Small intestine (tissue), 7 donors: ENCODE measurements around the gene TLNRD1. TPM values are rescaled to one million over a fixed set of nuclear protein-coding genes. Genes with fewer than 3 reads are reported as not detected.

ENCODE experiments used
- DNase-seq, 2 donors: peaks; one replicate each; pipeline versions ENCODE4 v3.0.0 to v3.0.0-alpha.2; 2013
- FAIRE-seq: peaks from 2 replicates; lab custom pipeline; 2012; peaks lifted over from hg19 to GRCh38; lab: Jason Lieb, UNC
- H3K27ac ChIP-seq, 3 donors: one replicate each; pipeline ENCODE4 v1.5.1; 2013; ENCODE audit warnings: low read length in 2 of 3, mild to moderate bottlenecking in 2 of 3, control low read depth in 1 of 3, inconsistent platforms in 1 of 3, low read depth in 1 of 3, moderate library complexity in 1 of 3
- H3K27me3 ChIP-seq, 3 donors: one replicate each; pipeline ENCODE4 v1.6.1; 2013; ENCODE audit warnings: low read length in 3 of 3, inconsistent platforms in 1 of 3; ENCODE audit not compliant: control insufficient read depth in 3 of 3, insufficient read depth in 3 of 3
- H3K36me3 ChIP-seq, 3 donors: one replicate each; pipeline ENCODE4 v1.6.1; 2013; ENCODE audit warnings: low read length in 3 of 3, inconsistent platforms in 1 of 3, low read depth in 1 of 3, mild to moderate bottlenecking in 1 of 3, moderate library complexity in 1 of 3; ENCODE audit not compliant: control insufficient read depth in 3 of 3, insufficient read depth in 2 of 3
- H3K4me1 ChIP-seq, 3 donors: one replicate each; pipeline ENCODE4 v1.6.1; 2013; ENCODE audit warnings: low read length in 2 of 3, inconsistent platforms in 1 of 3, low read depth in 1 of 3, mild to moderate bottlenecking in 1 of 3, moderate library complexity in 1 of 3; ENCODE audit not compliant: control insufficient read depth in 3 of 3, insufficient read depth in 2 of 3
- H3K4me3 ChIP-seq, 3 donors: one replicate each; pipeline ENCODE4 v1.5.1; 2013; ENCODE audit warnings: low read length in 3 of 3, control low read depth in 1 of 3, inconsistent platforms in 1 of 3, low read depth in 1 of 3, mild to moderate bottlenecking in 1 of 3, moderate library complexity in 1 of 3
- H3K9me3 ChIP-seq, 2 donors: one replicate each; pipeline ENCODE4 v1.6.1; 2013; ENCODE audit warnings: low read depth in 1 of 2, low read length in 1 of 2; ENCODE audit not compliant: control insufficient read depth in 2 of 2, insufficient read depth in 1 of 2
- WGBS, 3 donors: extraction: QIAGEN DNeasy Blood & Tissue Kit; methylation state at CpG; one replicate each; pipeline ENCODE4 v1.1.7; 2013; 5-methylcytosine and 5-hydroxymethylcytosine counted together
- polyA plus RNA-seq, 4 donors: library from polyadenylated mRNA; stranded (reverse) in 3 of 4; unstranded in 1 of 4; fragments of 200-250 nt in 3 of 4; fragments of 120-200 nt in 1 of 4; gene quantifications; one replicate each; pipeline versions ENCODE4 v1.2.1 to v1.2.3, GENCODE V29; 2013
- donor health status: healthy with polysubstance abuse.
- donor health status: control.
- donor health status: control.
- donor health status: Bipolar disorder and iron deficiency.
- donor health status: healthy.

The TLNRD1 gene
- polyA plus RNA-seq, 4 donors, result 4.9 to 11.9 (median 6.9) TPM

GRCh38 chr15:81043281-81043934 lies 42.7 kb downstream of the TLNRD1 start:
- Histone ChIP-seq H3K9me3 (peaks cover 0 to 4% of the 10 kb centered on the region in 2 donors), H3K4me1 (peaks cover 0 to 11% (median 0%) of the 10 kb centered on the region in 3 donors), H3K36me3 (no peaks in the 10 kb centered on the region), H3K27me3 (no peaks in the 10 kb centered on the region), H3K27ac (no peak overlapping the region), H3K4me3 (no peak overlapping the region)
- FAIRE-seq (no peak), DNase-seq (no peak)
- 84 to 98% (median 91%) methylated on average over 2 of the region's 2 CpGs for WGBS, 3 donors

- FAIRE-seq, result no peak
- Histone ChIP-seq H3K9me3 (peaks cover 0 to 4% of the 10 kb centered on the region in 2 donors), H3K4me3 (no peak overlapping the region), H3K4me1 (peaks cover 0 to 5% (median 0%) of the 10 kb centered on the region in 3 donors), H3K27ac (no peak overlapping the region), H3K36me3 (no peaks in the 10 kb centered on the region), H3K27me3 (no peaks in the 10 kb centered on the region)
- WGBS, 3 donors, result 87 to 91% (median 89%) methylated on average over 6 of the region's 6 CpGs
- no peak for DNase-seq
Observed at GRCh38 chr15:81043935-81044575, 43.3 kb downstream of the TLNRD1 start.

GRCh38 chr15:81046290-81046689 lies 45.6 kb downstream of the TLNRD1 start:
- FAIRE-seq, result no peak
- no peak for DNase-seq
- 90 to 93% (median 93%) methylated on average over 2 of the region's 2 CpGs for WGBS, 3 donors

GRCh38 chr15:81047928-81048327 lies 47.2 kb downstream of the TLNRD1 start:
- FAIRE-seq, result no peak

More at GRCh38 chr15:81046290-81046689, 45.6 kb downstream of the TLNRD1 start:
- Histone ChIP-seq H3K27ac (no peak overlapping the region), H3K36me3 (no peaks in the 10 kb centered on the region), H3K27me3 (no peaks in the 10 kb centered on the region), H3K4me3 (no peak overlapping the region), H3K9me3 (peaks cover 0 to 4% of the 10 kb centered on the region in 2 donors), H3K4me1 (no peaks in the 10 kb centered on the region)

GRCh38 chr15:81049835-81050234 lies 49.1 kb downstream of the TLNRD1 start:
- Histone ChIP-seq H3K4me3 (no peak overlapping the region), H3K9me3 (peaks cover 0 to 4% of the 10 kb centered on the region in 2 donors), H3K4me1 (no peaks in the 10 kb centered on the region), H3K27me3 (no peaks in the 10 kb centered on the region), H3K27ac (no peak overlapping the region), H3K36me3 (no peaks in the 10 kb centered on the region)
- DNase-seq (no peak), FAIRE-seq (no peak)
- WGBS, 3 donors, result 76 to 83% (median 81%) methylated on average over 4 of the region's 4 CpGs

More at GRCh38 chr15:81047928-81048327, 47.2 kb downstream of the TLNRD1 start:
- Histone ChIP-seq H3K27ac (no peak overlapping the region), H3K4me3 (no peak overlapping the region), H3K9me3 (peaks cover 0 to 4% of the 10 kb centered on the region in 2 donors), H3K36me3 (no peaks in the 10 kb centered on the region), H3K4me1 (no peaks in the 10 kb centered on the region), H3K27me3 (no peaks in the 10 kb centered on the region)
- 94 to 97% (median 96%) methylated on average over 3 of the region's 3 CpGs for WGBS, 3 donors
- DNase-seq, result no peak

GRCh38 chr15:81050259-81050658 lies 49.5 kb downstream of the TLNRD1 start:
- H3K4me3 ChIP-seq, result no peak overlapping the region
- peaks cover 0 to 4% of the 10 kb centered on the region in 2 donors for H3K9me3 ChIP-seq
- H3K4me1 ChIP-seq, result no peaks in the 10 kb centered on the region
- FAIRE-seq (no peak), DNase-seq (no peak)
- H3K27ac ChIP-seq, result no peak overlapping the region
- no peaks in the 10 kb centered on the region for H3K27me3 ChIP-seq
- no peaks in the 10 kb centered on the region for H3K36me3 ChIP-seq

- DNase-seq (no peak), FAIRE-seq (no peak)
- no peaks in the 10 kb centered on the region for H3K36me3 ChIP-seq
- H3K4me1 ChIP-seq, result no peaks in the 10 kb centered on the region
- H3K27ac ChIP-seq, result no peak overlapping the region
- no peak overlapping the region for H3K4me3 ChIP-seq
- H3K9me3 ChIP-seq, result peaks cover 0 to 4% of the 10 kb centered on the region in 2 donors
- WGBS, 3 donors, result 67 to 81% (median 78%) methylated on average over 4 of the region's 4 CpGs
- H3K27me3 ChIP-seq, result no peaks in the 10 kb centered on the region
Observed at GRCh38 chr15:81050805-81051204, 50.1 kb downstream of the TLNRD1 start.

GRCh38 chr15:81052046-81052445 lies 51.3 kb downstream of the TLNRD1 start:
- H3K27me3 ChIP-seq, result no peaks in the 10 kb centered on the region
- FAIRE-seq (no peak), DNase-seq (no peak)
- H3K4me1 ChIP-seq, result no peaks in the 10 kb centered on the region
- no peak overlapping the region for H3K27ac ChIP-seq
- no peak overlapping the region for H3K4me3 ChIP-seq
- 70 to 76% (median 71%) methylated on average over 2 of the region's 2 CpGs for WGBS, 3 donors
- H3K9me3 ChIP-seq, result no peaks in the 10 kb centered on the region
- H3K36me3 ChIP-seq, result no peaks in the 10 kb centered on the region
